T-helper 2 cell treated with Interferon-gamma antibody and Interleukin-4, amounts not matched to agents 5 μg/mL and 100 μg/mL, for 36 hours (primary cell): ENCODE results near the gene GYPA.
"Not testable (repeated sequence)": the region's sequence is repeated elsewhere in the genome, so short reads cannot be mapped to it uniquely, and the experiment has no call there.

Source experiments
- DNase-seq: peaks from one replicate; pipeline ENCODE4 v3.0.0; 2021; ENCODE audit warnings: low spot score
- H3K27ac Mint-ChIP-seq: one replicate; pipeline ENCODE4 v1.8.0; 2021; ENCODE audit warnings: mild to moderate bottlenecking, mixed read lengths
- H3K27me3 Mint-ChIP-seq: one replicate; pipeline ENCODE4 v1.8.0; 2021; ENCODE audit warnings: low read depth, mixed read lengths
- H3K36me3 Mint-ChIP-seq: one replicate; pipeline ENCODE4 v1.8.0; 2021; ENCODE audit warnings: low read depth, mixed read lengths
- H3K4me1 Mint-ChIP-seq: one replicate; pipeline ENCODE4 v1.8.0; 2021; ENCODE audit warnings: low read depth, mixed read lengths
- H3K4me3 Mint-ChIP-seq: one replicate; pipeline ENCODE4 v1.8.0; 2022; ENCODE audit warnings: mild to moderate bottlenecking, moderate library complexity, mixed read lengths
- H3K9me3 Mint-ChIP-seq: one replicate; pipeline ENCODE4 v1.8.0; 2021; ENCODE audit warnings: mixed read lengths

The GYPA gene

DNA sequence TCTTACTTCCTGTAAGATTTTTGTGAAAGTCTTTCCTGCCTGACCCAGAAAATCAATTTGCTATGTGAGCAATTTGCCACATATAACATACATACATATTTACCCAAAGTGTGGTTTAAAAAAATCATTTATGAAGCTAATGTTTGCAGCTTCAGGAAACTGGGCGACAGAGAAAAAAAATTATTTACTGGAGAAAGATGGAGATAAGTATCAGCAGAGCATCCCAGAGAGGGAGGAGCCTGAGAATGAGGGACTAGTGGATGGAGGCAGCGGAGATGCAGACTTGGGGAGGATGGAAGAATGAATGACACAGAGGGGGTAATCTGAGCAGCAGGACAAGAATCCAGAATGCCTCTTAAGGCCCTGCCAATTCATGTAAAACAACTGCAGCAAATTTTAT lies 975 bp upstream of the GYPA start:
- Mint-ChIP-seq H3K36me3 (no peaks in the 10 kb centered on the region), H3K27ac (no peak overlapping the region), H3K9me3 (no peaks in the 10 kb centered on the region), H3K27me3 (peaks cover 3% of the 10 kb centered on the region), H3K4me1 (no peaks in the 10 kb centered on the region), H3K4me3 (no peak overlapping the region)
- no peak for DNase-seq

DNA sequence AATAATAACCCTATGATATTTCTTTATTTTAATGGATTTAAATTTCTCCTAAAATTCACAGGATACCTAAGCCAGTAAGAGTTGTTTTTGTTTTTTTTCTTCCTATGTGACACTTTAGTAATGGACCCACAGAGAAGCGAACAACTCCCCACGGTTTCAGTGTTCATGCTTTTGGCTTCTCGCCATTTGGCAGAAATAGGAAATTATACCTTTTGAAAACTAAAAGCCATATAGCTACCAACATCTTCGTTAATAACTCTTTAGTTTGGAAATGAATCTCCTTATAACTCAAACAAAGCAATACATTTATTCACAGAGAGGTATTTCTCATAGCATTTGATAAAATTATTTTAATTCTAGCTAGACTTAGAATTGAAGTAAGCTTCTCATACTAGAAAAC lies 527 bp downstream of the GYPA start:
- not testable (repeated sequence) for H3K4me1 Mint-ChIP-seq, H3K4me3 Mint-ChIP-seq, H3K9me3 Mint-ChIP-seq, H3K36me3 Mint-ChIP-seq, H3K27ac Mint-ChIP-seq, H3K27me3 Mint-ChIP-seq, DNase-seq

DNA sequence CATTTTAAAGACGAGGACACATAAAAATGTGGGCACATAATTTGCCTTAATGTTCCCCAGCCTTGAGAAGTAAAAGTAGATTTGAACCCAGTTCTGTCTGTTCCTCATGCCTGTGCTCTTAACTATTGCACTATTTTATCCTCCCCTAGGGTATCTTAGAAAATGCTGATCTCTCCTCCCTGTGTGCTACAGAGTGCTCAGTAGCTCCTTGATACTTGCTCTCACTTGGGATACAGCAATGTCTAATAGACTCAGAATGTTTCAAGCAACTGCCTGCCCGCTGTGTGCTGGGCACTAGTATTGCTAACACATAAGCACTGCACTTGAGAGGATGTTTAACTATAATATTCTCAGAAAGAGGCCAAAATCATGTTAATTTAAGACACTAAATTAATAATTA lies 971 bp downstream of the GYPA start:
- H3K27ac Mint-ChIP-seq, H3K4me1 Mint-ChIP-seq, H3K36me3 Mint-ChIP-seq, H3K4me3 Mint-ChIP-seq, DNase-seq, H3K9me3 Mint-ChIP-seq, H3K27me3 Mint-ChIP-seq: not testable (repeated sequence)

DNA sequence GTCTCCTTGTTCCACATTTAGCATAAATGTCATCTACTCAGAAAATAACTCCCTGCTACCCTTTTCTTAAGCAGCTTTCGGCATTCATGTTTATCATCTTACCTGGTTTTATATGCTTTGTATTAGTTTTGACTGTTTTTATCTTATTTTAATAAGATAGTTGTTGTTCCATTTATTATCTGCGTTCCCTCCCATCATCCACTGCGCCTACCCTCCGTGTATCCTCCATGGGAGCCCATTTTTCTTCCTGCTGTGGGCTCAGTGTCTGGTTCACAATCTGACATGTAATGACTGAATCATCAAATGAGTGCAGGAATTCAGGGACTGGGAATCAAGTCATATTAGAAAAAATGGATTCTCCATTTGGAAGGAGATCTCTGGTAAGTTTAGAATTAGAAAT lies 2.3 kb downstream of the GYPA start:
- not testable (repeated sequence) for H3K27me3 Mint-ChIP-seq, H3K36me3 Mint-ChIP-seq, H3K9me3 Mint-ChIP-seq, DNase-seq, H3K4me3 Mint-ChIP-seq, H3K27ac Mint-ChIP-seq, H3K4me1 Mint-ChIP-seq

DNA sequence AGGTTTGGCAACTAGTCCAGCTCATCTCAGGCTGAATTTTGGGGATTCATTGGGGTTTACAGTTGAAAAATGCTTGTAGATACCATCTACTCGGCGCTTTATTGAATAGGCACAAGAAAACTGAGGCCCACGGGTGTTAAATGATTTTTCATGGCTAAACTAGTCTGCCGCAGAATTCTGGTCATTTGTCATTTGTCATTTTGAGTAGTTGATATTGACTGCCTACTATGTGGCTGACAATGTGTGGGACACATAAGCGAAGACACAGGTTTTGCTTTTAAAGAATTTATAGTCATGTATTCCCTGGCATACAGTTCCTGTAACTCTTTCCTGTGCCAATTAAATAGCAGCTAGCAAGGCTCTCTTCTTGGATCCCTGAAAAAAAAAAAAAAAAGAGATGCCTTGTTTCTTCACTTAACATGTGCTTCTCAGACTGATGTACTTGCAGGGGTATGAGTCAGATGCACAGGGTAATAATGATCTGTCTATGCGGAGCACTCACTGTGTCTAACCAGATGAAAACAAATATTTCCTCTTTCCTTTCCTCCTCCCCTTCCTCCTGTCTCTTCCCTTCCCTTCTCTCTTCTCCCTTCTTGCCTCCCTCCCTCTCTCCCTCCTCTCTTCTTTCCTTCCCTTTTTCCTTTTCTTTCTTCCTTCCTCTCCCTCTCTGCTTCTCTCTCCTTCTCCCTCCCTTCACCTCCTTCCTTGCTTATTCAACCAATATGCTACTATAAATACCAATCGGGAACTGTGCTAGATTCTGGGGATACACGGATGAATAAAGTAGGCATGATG lies 3.2 kb downstream of the GYPA start:
- H3K36me3 Mint-ChIP-seq, H3K27me3 Mint-ChIP-seq: not testable (repeated sequence)

DNA sequence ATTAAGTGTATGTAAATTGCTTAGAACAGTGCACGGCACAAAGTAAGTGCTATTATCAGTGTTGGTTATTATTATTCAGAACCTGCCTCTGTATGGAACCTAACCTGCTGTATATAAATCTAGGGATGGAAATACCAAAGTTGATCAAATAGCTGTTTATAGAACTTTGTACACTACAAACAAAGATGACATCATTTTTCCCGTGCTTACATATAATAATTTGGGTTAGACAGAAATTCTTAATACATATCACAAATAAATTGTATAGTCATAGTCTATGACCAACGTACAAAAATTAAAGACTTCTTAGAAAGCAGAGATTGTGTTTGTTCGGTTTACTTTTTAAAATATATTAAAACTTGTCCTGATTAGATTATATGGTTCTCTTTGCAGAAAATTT lies 4.3 kb downstream of the GYPA start:
- not testable (repeated sequence) for DNase-seq, H3K27me3 Mint-ChIP-seq, H3K36me3 Mint-ChIP-seq, H3K9me3 Mint-ChIP-seq, H3K4me1 Mint-ChIP-seq, H3K27ac Mint-ChIP-seq, H3K4me3 Mint-ChIP-seq

More for the DNA sequence above, 3.2 kb downstream of the GYPA start:
- not testable (repeated sequence) for H3K4me1 Mint-ChIP-seq, H3K27ac Mint-ChIP-seq, DNase-seq, H3K4me3 Mint-ChIP-seq, H3K9me3 Mint-ChIP-seq

DNA sequence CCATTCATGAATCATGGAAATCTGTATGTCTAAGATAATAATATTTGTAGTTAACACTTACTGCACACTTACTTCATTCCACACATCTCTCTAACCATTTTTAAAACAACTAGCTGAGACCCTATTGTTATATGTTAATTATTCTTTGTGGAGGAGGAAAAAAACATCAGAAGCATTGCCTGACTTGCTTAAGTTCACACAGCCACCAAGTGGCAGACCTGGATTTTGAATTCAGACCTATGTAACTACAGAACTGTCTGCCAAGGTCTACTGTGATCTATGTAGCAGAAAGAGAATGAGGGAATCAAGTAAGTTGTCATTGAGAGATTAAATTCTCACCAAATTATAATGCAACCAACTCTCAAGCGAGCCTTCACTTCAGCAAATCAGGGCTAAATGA lies 10.4 kb downstream of the GYPA start:
- DNase-seq, H3K9me3 Mint-ChIP-seq, H3K4me1 Mint-ChIP-seq, H3K27ac Mint-ChIP-seq, H3K27me3 Mint-ChIP-seq, H3K36me3 Mint-ChIP-seq, H3K4me3 Mint-ChIP-seq: not testable (repeated sequence)

DNA sequence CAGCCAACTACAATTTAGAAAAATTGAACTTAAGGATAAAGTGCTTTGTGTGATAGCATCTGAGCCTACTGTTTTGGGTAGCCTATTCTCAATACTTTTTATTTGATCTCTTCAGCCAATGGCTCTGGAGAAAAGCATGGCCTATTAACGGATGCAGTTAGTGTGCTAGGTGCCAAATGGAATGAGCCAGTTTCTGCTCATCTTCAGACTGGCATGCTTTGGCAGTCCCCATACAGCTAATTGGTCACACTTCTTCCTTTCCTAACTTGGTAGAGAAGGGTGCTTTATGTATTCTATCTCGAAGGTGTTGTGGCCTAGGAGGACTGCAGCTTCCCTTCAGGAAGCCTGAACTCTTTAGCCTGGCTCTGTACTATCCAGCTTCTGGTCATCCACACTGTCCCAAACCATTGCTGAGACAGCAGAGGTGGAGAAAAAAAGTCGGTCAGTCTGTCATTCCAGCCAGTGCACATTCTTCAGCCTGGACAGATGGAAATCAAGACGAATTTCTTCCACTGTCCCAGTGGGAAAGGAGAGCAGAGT lies 11.1 kb downstream of the GYPA start:
- not testable (repeated sequence) for H3K27me3 Mint-ChIP-seq, H3K27ac Mint-ChIP-seq, H3K36me3 Mint-ChIP-seq, H3K4me1 Mint-ChIP-seq, H3K9me3 Mint-ChIP-seq, DNase-seq, H3K4me3 Mint-ChIP-seq

DNA sequence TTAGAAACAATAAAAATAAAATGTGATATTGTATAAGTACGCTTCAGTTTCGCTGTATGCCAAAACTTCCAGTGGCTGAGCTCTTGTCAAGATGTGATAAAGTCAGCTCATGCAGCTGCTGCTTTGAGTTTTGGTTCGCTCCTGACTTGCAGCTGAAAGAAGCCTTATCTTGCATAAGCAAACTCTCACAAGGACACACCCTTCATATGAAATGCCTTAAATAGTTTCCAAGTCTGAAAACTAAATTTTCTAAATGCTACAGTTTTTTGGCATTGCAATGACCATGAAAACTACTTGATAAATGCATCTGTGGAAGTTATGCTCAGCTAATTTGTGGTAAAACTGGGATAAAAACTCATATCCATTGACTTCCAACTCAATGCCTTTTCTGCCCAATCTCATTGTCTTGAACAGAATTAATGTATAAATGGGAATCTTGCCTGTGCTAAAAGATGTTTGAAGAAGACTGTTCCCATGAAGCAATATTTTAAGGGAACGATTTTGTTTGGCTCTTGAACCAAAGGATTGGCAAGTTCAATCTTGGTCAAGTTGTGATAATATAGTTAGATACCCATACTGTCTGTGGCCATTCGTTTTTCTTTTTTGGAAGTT lies 11.7 kb downstream of the GYPA start:
- not testable (repeated sequence) for H3K36me3 Mint-ChIP-seq, H3K9me3 Mint-ChIP-seq, H3K27me3 Mint-ChIP-seq, H3K4me3 Mint-ChIP-seq, H3K27ac Mint-ChIP-seq, H3K4me1 Mint-ChIP-seq, DNase-seq

DNA sequence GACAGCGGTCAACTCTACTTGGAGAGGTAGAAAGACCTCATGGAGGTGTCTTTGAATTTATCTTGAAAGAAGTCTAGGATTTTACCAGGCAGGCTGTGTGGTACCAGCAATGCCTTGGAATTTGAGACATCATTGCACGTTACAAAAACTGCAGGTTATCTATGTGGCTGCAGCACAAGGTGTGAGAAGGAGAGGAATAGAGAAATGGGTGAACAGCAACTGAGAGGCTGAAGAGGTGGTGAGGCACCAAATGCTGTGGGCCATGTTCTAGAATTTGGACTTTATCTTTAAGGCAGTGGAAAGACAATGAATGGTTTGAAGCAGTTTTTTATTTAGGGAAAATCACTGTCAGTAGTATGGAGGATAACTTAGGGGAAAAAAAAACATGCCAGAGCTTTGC lies 15.4 kb downstream of the GYPA start:
- not testable (repeated sequence) for H3K4me1 Mint-ChIP-seq, H3K27me3 Mint-ChIP-seq, H3K4me3 Mint-ChIP-seq, H3K27ac Mint-ChIP-seq, DNase-seq, H3K9me3 Mint-ChIP-seq, H3K36me3 Mint-ChIP-seq

DNA sequence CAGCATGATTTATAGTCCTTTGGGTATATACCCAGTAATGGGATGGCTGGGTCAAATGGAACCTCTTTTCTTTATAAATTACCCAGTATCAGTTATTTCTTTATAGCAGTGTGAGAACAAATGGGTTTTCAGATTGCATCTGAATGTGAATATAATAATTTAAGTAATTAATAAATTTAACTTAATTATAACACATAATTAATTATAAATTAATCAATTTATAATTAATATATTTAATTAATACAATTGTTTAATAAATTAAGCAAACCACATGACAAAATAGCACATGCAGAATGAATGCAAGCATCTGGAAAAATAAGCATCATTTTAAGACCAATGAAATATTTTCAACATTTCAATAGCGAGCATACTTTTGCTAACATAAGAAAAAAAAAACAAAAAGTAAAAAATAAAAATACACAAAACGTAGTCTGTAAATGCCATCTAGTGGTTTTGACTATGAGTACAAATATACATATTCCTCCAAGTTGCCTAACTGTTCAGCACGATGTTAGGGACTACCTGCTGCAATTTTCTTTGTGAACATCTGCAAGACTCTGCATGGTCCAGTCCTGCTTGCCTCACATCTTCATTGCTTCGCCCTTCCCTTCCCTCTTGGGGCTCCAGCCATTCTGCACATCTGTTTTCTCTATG lies 16.4 kb downstream of the GYPA start:
- H3K36me3 Mint-ChIP-seq, H3K27ac Mint-ChIP-seq, H3K4me3 Mint-ChIP-seq, H3K27me3 Mint-ChIP-seq, DNase-seq, H3K4me1 Mint-ChIP-seq, H3K9me3 Mint-ChIP-seq: not testable (repeated sequence)

DNA sequence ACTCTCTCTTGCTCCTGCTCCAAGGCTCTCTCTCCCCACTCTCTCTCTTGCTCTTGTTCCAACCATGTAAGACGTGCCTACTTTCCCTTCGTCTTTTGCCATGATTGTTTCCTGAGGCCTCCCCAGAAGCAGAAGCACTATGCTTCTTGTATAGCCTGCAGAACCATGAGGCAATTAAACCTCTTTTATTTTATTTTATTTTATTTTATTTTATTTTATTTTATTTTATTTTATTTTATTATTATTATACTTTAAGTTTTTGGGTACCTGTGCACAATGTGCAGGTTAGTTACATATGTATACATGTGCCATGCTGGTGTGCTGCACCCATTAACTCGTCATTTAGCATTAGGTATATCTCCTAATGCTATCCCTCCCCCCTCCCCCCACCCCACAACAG lies 17.2 kb downstream of the GYPA start:
- not testable (repeated sequence) for H3K27ac Mint-ChIP-seq, H3K4me3 Mint-ChIP-seq, H3K4me1 Mint-ChIP-seq, H3K36me3 Mint-ChIP-seq, H3K27me3 Mint-ChIP-seq, H3K9me3 Mint-ChIP-seq, DNase-seq

DNA sequence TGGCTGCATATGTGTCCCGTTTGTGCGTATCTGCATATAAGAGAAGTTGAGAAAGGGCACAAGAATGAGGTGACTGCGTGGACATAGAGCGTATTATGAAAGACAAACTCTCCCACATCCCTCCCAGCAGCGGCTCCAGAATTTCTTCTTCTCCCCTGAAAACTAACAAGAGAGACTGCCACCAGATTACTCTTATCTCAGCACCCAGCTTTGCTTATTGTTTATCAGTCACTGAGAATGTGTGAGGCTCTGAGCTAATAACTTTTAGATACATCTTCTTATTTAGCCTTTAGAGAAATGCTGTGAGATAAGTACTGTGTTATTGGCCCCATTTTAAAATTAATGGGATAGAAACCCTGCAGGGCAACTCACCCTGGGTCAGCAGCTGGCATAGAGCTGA lies 20.8 kb downstream of the GYPA start:
- H3K4me3 Mint-ChIP-seq, DNase-seq, H3K4me1 Mint-ChIP-seq, H3K27ac Mint-ChIP-seq, H3K9me3 Mint-ChIP-seq, H3K27me3 Mint-ChIP-seq, H3K36me3 Mint-ChIP-seq: not testable (repeated sequence)

DNA sequence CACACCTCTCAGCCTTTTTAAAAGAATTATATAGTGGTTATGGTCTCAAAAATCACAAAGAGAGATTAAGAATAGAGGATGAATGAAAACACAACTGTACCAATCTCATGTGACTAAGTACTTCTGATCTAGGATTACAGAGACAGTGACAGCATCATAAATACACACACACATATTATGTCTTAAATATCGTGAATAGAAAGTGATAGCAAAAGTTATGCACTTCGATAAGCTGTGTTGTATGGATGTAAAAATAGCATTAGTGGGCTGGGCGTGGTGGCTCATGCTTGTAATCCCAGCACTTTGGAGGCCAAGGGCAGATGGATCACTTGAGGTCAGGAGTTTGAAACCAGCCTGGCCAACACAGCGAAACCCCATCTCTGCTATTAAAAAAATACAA lies 25.0 kb downstream of the GYPA start:
- Mint-ChIP-seq H3K27ac (no peak overlapping the region), H3K4me1 (no peaks in the 10 kb centered on the region), H3K4me3 (no peak overlapping the region), H3K36me3 (no peaks in the 10 kb centered on the region), H3K27me3 (peaks cover 2% of the 10 kb centered on the region), H3K9me3 (no peaks in the 10 kb centered on the region)
- DNase-seq = no peak
